Panc1 (cell line): Measurements from ENCODE around the gene ADGRL3. TPM values are rescaled to one million over a fixed set of nuclear protein-coding genes. Genes with fewer than 3 reads are reported as not detected.

Experiments
- ATAC-seq: fragments of 200-7000 bp; cut with Tn5 transposase; 2 replicates; pipeline ENCODE4 v1.9.1; 2020; ENCODE audit warnings: mild to moderate bottlenecking, moderate library complexity
- BruUV-seq: library from RNA; stranded (reverse); fragments of 400-500 nt; replicated peaks from 2 replicates; lab custom pipeline; 2021; lab: Mats Ljungman, UMichigan
- CTCF ChIA-PET: fragments of 300-600 bp; sonication (Branson Sonifier 250); formaldehyde crosslinking; loops from one replicate; lab custom pipeline; 2022; ENCODE audit warnings: antibody characterized with exemption; lab: Charles Lee
- POLR2A ChIA-PET: fragments of 300-600 bp; sonication (Branson Sonifier 250); formaldehyde crosslinking; loops from one replicate; lab custom pipeline; 2022; ENCODE audit warnings: antibody characterized with exemption; lab: Charles Lee
- DNase-seq: peaks from one replicate; pipeline ENCODE4 v3.0.0-alpha.2; 2010; ENCODE audit warnings: low read depth, low spot score
- H3K27ac ChIP-seq: 2 replicates; pipeline ENCODE4 v1.5.1; 2011; ENCODE audit warnings: mild to moderate bottlenecking, low read length, inconsistent platforms
- H3K27me3 ChIP-seq: fragments of 200-500 bp; sonication (Bioruptor generic); 2 replicates; pipeline ENCODE4 v1.6.0; 2014; ENCODE audit warnings: low read length, inconsistent platforms; ENCODE audit not compliant: control insufficient read depth, insufficient read depth
- H3K36me3 ChIP-seq: fragments of 200-500 bp; sonication (Bioruptor generic); 2 replicates; pipeline ENCODE4 v1.5.1; 2014; ENCODE audit warnings: inconsistent platforms, mild to moderate bottlenecking, low read length, moderate library complexity; ENCODE audit not compliant: control insufficient read depth, insufficient read depth
- H3K4me1 ChIP-seq: 2 replicates; pipeline ENCODE4 v1.5.1; 2011; ENCODE audit warnings: inconsistent platforms, mild to moderate bottlenecking, low read length, moderate library complexity; ENCODE audit not compliant: control insufficient read depth, insufficient read depth
- H3K4me3 ChIP-seq, 2 experiments: 2 replicates each; pipeline ENCODE4 v1.5.1; 2011 to 2012; ENCODE audit warnings: low read depth in 2 of 2, low read length in 2 of 2, mild to moderate bottlenecking in 2 of 2, inconsistent platforms in 1 of 2, moderate library complexity in 1 of 2
- H3K9me3 ChIP-seq: fragments of 200-500 bp; sonication (Bioruptor generic); 2 replicates; pipeline ENCODE4 v1.5.1; 2014; ENCODE audit warnings: low read depth, mild to moderate bottlenecking, inconsistent platforms, low read length, moderate library complexity; ENCODE audit not compliant: control insufficient read depth, insufficient read depth
- POLR2AphosphoS5 ChIP-seq: IDR thresholded peaks from 2 replicates; pipeline ENCODE4 v1.6.1; 2012; ENCODE audit warnings: mild to moderate bottlenecking, low read depth, low read length, moderate library complexity
- SIN3A ChIP-seq: IDR thresholded peaks from 2 replicates; pipeline ENCODE4 v1.6.1; 2012; ENCODE audit warnings: low read depth, mild to moderate bottlenecking, low read length, moderate library complexity, borderline replicate concordance; ENCODE audit not compliant: insufficient read depth
- TCF7L2 ChIP-seq: IDR thresholded peaks from 2 replicates; pipeline ENCODE4 v1.6.1; 2011; ENCODE audit warnings: mild to moderate bottlenecking, low read depth, low read length, inconsistent platforms
- in situ Hi-C: cut with HindIII; loops from 2 replicates; pipeline ENCODE4 v1.10.0; 2016; ENCODE audit warnings: low sequenced_read_pairs, low pct_unique_long_range_greater_than_20kb
- intact Hi-C: fragments of 100-400 bp; cut with micrococcal nuclease; formaldehyde crosslinking; loops from one replicate; pipeline ENCODE4 v1.10.0; 2022; ENCODE audit not compliant: unreplicated experiment
- total RNA-seq: library from RNA; stranded (reverse); gene quantifications from one replicate; pipeline ENCODE4 v1.2.1, GENCODE V29; 2021; ENCODE audit not compliant: unreplicated experiment
- TF ChIP-seq, protein P1 (sequence below): fragments of 450-650 bp; IDR thresholded peaks from 2 replicates; pipeline ENCODE4 v1.5.1; 2017; ENCODE audit warnings: mild to moderate bottlenecking
- TF ChIP-seq, protein P2 (sequence below), 2 experiments: IDR thresholded peaks; 2 replicates each; pipeline ENCODE4 v1.6.1; 2011 to 2012; ENCODE audit warnings: low read depth in 2 of 2, control low read depth in 1 of 2, low read length in 1 of 2, mild to moderate bottlenecking in 1 of 2, moderate library complexity in 1 of 2; ENCODE audit not compliant: insufficient read depth in 1 of 2

ADGRL3 gene
- total RNA-seq, 1 experiment from 2014 or later = 0.23 TPM

DNA sequence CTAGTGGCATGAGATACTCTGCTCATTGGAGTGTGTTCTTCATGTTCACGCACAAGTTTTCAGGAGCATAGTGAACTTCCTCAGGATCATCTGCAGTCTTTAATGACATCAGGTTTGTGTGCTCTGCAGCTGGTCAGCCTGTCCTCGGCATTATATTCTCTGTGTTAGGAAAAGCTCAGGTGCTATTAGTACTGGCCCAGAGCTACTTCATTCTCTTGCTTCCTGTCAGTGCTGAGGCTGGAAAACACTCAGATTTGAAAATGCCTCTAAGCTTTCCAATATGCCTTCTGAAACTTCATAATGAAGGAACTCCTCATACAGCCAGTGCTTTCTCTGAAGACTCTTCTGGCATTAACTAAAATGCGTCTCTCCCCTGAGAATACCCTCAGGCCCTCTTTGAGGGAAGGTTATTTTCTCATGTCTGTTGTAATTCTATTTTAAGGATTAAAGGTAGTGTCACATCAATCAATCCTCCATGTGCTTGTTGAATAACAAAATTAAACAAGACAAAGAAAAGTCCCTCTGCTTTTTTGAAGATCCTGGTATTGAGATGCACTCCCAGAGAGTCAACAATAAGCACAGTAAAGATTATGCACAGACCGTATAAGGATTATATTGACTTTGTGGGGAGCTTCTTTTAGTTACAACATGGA lies 666.4 kb downstream of the ADGRL3 start:
- H3K27ac ChIP-seq = no peak overlapping the region
- intact Hi-C loops = no loop called here
- no peak overlapping the region for H3K4me3 ChIP-seq
- no peak for DNase-seq
- no peaks in the 10 kb centered on the region for H3K27me3 ChIP-seq
- no TSS peak for BruUV-seq
- no peaks in the 10 kb centered on the region for H3K9me3 ChIP-seq
- ChIA-PET POLR2A (no interaction called here), CTCF (no interaction called here)
- no peak for ATAC-seq
- no peak for TF ChIP-seq TCF7L2
- TF ChIP-seq, protein P1, sequence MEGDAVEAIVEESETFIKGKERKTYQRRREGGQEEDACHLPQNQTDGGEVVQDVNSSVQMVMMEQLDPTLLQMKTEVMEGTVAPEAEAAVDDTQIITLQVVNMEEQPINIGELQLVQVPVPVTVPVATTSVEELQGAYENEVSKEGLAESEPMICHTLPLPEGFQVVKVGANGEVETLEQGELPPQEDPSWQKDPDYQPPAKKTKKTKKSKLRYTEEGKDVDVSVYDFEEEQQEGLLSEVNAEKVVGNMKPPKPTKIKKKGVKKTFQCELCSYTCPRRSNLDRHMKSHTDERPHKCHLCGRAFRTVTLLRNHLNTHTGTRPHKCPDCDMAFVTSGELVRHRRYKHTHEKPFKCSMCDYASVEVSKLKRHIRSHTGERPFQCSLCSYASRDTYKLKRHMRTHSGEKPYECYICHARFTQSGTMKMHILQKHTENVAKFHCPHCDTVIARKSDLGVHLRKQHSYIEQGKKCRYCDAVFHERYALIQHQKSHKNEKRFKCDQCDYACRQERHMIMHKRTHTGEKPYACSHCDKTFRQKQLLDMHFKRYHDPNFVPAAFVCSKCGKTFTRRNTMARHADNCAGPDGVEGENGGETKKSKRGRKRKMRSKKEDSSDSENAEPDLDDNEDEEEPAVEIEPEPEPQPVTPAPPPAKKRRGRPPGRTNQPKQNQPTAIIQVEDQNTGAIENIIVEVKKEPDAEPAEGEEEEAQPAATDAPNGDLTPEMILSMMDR = no peak
- no peak for TF ChIP-seq POLR2AphosphoS5
- TF ChIP-seq, protein P2, sequence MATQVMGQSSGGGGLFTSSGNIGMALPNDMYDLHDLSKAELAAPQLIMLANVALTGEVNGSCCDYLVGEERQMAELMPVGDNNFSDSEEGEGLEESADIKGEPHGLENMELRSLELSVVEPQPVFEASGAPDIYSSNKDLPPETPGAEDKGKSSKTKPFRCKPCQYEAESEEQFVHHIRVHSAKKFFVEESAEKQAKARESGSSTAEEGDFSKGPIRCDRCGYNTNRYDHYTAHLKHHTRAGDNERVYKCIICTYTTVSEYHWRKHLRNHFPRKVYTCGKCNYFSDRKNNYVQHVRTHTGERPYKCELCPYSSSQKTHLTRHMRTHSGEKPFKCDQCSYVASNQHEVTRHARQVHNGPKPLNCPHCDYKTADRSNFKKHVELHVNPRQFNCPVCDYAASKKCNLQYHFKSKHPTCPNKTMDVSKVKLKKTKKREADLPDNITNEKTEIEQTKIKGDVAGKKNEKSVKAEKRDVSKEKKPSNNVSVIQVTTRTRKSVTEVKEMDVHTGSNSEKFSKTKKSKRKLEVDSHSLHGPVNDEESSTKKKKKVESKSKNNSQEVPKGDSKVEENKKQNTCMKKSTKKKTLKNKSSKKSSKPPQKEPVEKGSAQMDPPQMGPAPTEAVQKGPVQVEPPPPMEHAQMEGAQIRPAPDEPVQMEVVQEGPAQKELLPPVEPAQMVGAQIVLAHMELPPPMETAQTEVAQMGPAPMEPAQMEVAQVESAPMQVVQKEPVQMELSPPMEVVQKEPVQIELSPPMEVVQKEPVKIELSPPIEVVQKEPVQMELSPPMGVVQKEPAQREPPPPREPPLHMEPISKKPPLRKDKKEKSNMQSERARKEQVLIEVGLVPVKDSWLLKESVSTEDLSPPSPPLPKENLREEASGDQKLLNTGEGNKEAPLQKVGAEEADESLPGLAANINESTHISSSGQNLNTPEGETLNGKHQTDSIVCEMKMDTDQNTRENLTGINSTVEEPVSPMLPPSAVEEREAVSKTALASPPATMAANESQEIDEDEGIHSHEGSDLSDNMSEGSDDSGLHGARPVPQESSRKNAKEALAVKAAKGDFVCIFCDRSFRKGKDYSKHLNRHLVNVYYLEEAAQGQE (IDR thresholded peaks at IDR 0.05; ENCODE audit: insufficient read depth in 1 of 2, low read depth in 2 of 2, low read length in 1 of 2) = no peak
- TF ChIP-seq SIN3A = no peak
- no peaks in the 10 kb centered on the region for H3K36me3 ChIP-seq
- no peaks in the 10 kb centered on the region for H3K4me1 ChIP-seq
- in situ Hi-C loops = no loop called here

DNA sequence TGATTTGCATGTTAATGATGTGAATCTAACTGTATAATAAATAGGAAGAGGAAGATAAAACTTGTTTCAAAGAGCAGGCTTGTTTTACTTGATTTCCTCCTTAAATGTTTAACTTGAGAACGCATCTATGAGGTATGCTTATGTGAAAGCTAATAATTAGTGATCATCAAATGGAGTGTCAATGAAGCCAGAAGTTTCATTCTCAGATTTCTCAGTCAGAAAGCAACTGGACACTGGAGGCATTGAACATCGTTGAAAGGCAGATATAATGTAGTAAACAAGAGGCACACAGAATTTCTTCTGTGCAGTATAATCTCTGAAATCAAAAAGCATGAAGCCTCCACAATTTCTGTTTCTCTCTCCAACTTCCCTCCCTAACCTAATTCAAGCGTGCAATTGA lies 672.9 kb downstream of the ADGRL3 start:
- CTCF ChIA-PET = no interaction called here
- H3K27ac ChIP-seq = no peak overlapping the region
- no peaks in the 10 kb centered on the region for H3K36me3 ChIP-seq
- no peak for DNase-seq
- H3K4me3 ChIP-seq = no peak overlapping the region
- no peaks in the 10 kb centered on the region for H3K9me3 ChIP-seq
- POLR2A ChIA-PET = no interaction called here
- H3K27me3 ChIP-seq = no peaks in the 10 kb centered on the region
- in situ Hi-C loops (no loop called here), intact Hi-C loops (no loop called here)
- no peaks in the 10 kb centered on the region for H3K4me1 ChIP-seq
- BruUV-seq = no TSS peak
- TF ChIP-seq, protein P1 = no peak
- no peak for ATAC-seq
